IMR-90 (cell line): Measurements from ENCODE around the gene CD2BP2. TPM values are rescaled to one million over a fixed set of nuclear protein-coding genes. Genes with fewer than 3 reads are reported as not detected.

Source experiments
- ATAC-seq: fragments of 200-7000 bp; cut with Tn5 transposase; 2 replicates; pipeline ENCODE4 v1.9.1; 2020; ENCODE audit warnings: low read depth, mild to moderate bottlenecking, moderate library complexity
- BruUV-seq: library from RNA; stranded (reverse); fragments of 400-500 nt; replicated peaks from 2 replicates; lab custom pipeline; 2021; lab: Mats Ljungman, UMichigan
- CTCF ChIA-PET: fragments of 300-600 bp; formaldehyde crosslinking; extraction: SDS; loops from one replicate; lab custom pipeline; 2021; ENCODE audit warnings: antibody characterized with exemption; lab: Yijun Ruan, JAX
- POLR2A ChIA-PET: fragments of 300-600 bp; sonication (Branson Sonifier 250); formaldehyde crosslinking; loops from one replicate; lab custom pipeline; 2022; ENCODE audit warnings: antibody characterized with exemption; ENCODE audit not compliant: unreplicated experiment; lab: Charles Lee
- DNase-seq: peaks from one replicate; pipeline ENCODE4 v3.0.0; 2013
- H2AFZ ChIP-seq: replicated peaks from 2 replicates; pipeline ENCODE3; 2013; ENCODE audit warnings: low read length, mild to moderate bottlenecking; ENCODE audit not compliant: poor library complexity
- H2AK5ac ChIP-seq: 2 replicates; pipeline ENCODE4 v1.6.1; 2013; ENCODE audit warnings: low read depth, low read length, inconsistent platforms
- H2AK9ac ChIP-seq: replicated peaks from 2 replicates; pipeline ENCODE3; 2013; ENCODE audit warnings: mild to moderate bottlenecking, low read depth, low read length, moderate library complexity; ENCODE audit not compliant: poor library complexity
- H2BK120ac ChIP-seq: 2 replicates; pipeline ENCODE4 v1.6.1; 2013; ENCODE audit warnings: low read depth, low read length, inconsistent platforms
- H2BK15ac ChIP-seq: 3 replicates; pipeline ENCODE4 v1.6.1; 2013; ENCODE audit warnings: low read depth, low read length, inconsistent platforms
- H2BK20ac ChIP-seq: 2 replicates; pipeline ENCODE4 v1.6.1; 2013; ENCODE audit warnings: low read depth, mild to moderate bottlenecking, inconsistent platforms, low read length, moderate library complexity
- H2BK5ac ChIP-seq: 2 replicates; pipeline ENCODE4 v1.6.1; 2013; ENCODE audit warnings: mild to moderate bottlenecking, low read depth, low read length, inconsistent platforms; ENCODE audit not compliant: poor library complexity, severe bottlenecking
- H3K14ac ChIP-seq: replicated peaks from 2 replicates; pipeline ENCODE4 v1.6.1; 2013; ENCODE audit warnings: low read depth, low read length, inconsistent platforms
- H3K18ac ChIP-seq: 2 replicates; pipeline ENCODE4 v1.6.1; 2013; ENCODE audit warnings: low read depth, low read length, control low read depth
- H3K23ac ChIP-seq: 2 replicates; pipeline ENCODE4 v1.6.1; 2013; ENCODE audit warnings: low read depth, low read length, inconsistent platforms
- H3K27ac ChIP-seq: 2 replicates; pipeline ENCODE4 v1.5.1; 2013; ENCODE audit warnings: mild to moderate bottlenecking, control low read depth, low read length; ENCODE audit not compliant: insufficient read depth
- H3K27me3 ChIP-seq: 2 replicates; pipeline ENCODE4 v1.6.1; 2013; ENCODE audit warnings: low read length; ENCODE audit not compliant: control insufficient read depth, insufficient read depth
- H3K36me3 ChIP-seq: 2 replicates; pipeline ENCODE4 v1.6.1; 2013; ENCODE audit warnings: low read length, mixed read lengths; ENCODE audit not compliant: control insufficient read depth, insufficient read depth
- H3K4ac ChIP-seq: 2 replicates; pipeline ENCODE4 v1.6.1; 2013; ENCODE audit warnings: low read depth, low read length, inconsistent platforms
- H3K4me1 ChIP-seq: 2 replicates; pipeline ENCODE4 v1.6.1; 2013; ENCODE audit warnings: low read length, mixed read lengths; ENCODE audit not compliant: control insufficient read depth, insufficient read depth
- H3K4me2 ChIP-seq: 2 replicates; pipeline ENCODE4 v1.6.1; 2013; ENCODE audit warnings: low read depth, mild to moderate bottlenecking, control low read depth, low read length, moderate library complexity
- H3K4me3 ChIP-seq: 2 replicates; pipeline ENCODE4 v1.5.1; 2013; ENCODE audit warnings: low read depth, mild to moderate bottlenecking, control low read depth, low read length, moderate library complexity; ENCODE audit not compliant: insufficient read depth
- H3K56ac ChIP-seq: 2 replicates; pipeline ENCODE4 v1.6.1; 2013; ENCODE audit warnings: low read length, inconsistent platforms; ENCODE audit not compliant: insufficient read depth; ENCODE audit errors: extremely low read depth
- H3K79me1 ChIP-seq, 2 experiments: 2 replicates each; pipeline ENCODE4 v1.6.1; 2013; ENCODE audit warnings: low read length in 2 of 2, inconsistent platforms in 1 of 2, low read depth in 1 of 2
- H3K9ac ChIP-seq: 2 replicates; pipeline ENCODE4 v1.6.1; 2013; ENCODE audit warnings: low read depth, low read length, control low read depth
- H3K9me1 ChIP-seq: 2 replicates; pipeline ENCODE4 v1.6.1; 2013; ENCODE audit warnings: low read length, inconsistent platforms; ENCODE audit not compliant: insufficient read depth
- H3K9me3 ChIP-seq: 2 replicates; pipeline ENCODE4 v1.6.1; 2013; ENCODE audit warnings: low read length; ENCODE audit not compliant: control insufficient read depth, insufficient read depth
- H4K20me1 ChIP-seq: 2 replicates; pipeline ENCODE4 v1.6.1; 2013; ENCODE audit warnings: low read length, inconsistent platforms; ENCODE audit not compliant: insufficient read depth
- H4K5ac ChIP-seq: 2 replicates; pipeline ENCODE4 v1.6.1; 2013; ENCODE audit warnings: mild to moderate bottlenecking, low read depth, low read length, control low read depth
- H4K8ac ChIP-seq, 2 experiments: 2 replicates each; pipeline ENCODE4 v1.6.1; 2013; ENCODE audit warnings: low read depth in 2 of 2, low read length in 2 of 2, control low read depth in 1 of 2, inconsistent platforms in 1 of 2
- H4K91ac ChIP-seq: 2 replicates; pipeline ENCODE4 v1.6.1; 2013; ENCODE audit warnings: low read depth, low read length, inconsistent platforms; ENCODE audit not compliant: insufficient read depth
- CEBPB ChIP-seq: IDR thresholded peaks from 2 replicates; pipeline ENCODE4 v1.6.1; 2012; ENCODE audit warnings: low read depth, low read length, improper control_type of control experiment
- MAZ ChIP-seq: IDR thresholded peaks from 2 replicates; pipeline ENCODE4 v1.6.1; 2012; ENCODE audit warnings: low read depth, mild to moderate bottlenecking, low read length, improper control_type of control experiment, moderate library complexity, borderline replicate concordance
- POLR2A ChIP-seq: IDR thresholded peaks from 2 replicates; pipeline ENCODE4 v1.6.1; 2012; ENCODE audit warnings: mild to moderate bottlenecking, low read depth, low read length
- USF2 ChIP-seq: fragments of 150-350 bp; IDR thresholded peaks from 2 replicates; pipeline ENCODE4 v1.6.1; 2017; ENCODE audit warnings: mild to moderate bottlenecking, antibody characterized with exemption, low read length, low read depth
- WGBS, 2 experiments: methylation state at CpG; one replicate each; pipeline versions ENCODE4 v1.1.5 to v1.1.7; 2013; ENCODE audit warnings: missing lambda C conversion rate in 2 of 2; ENCODE audit not compliant: insufficient read length in 1 of 2; ENCODE audit errors: extremely low coverage in 2 of 2; 5-methylcytosine and 5-hydroxymethylcytosine counted together
- dilution Hi-C: fragments of 300-500 bp; cut with HindIII; formaldehyde crosslinking; loops from one replicate; pipeline ENCODE4 v1.14.3; 2018; ENCODE audit warnings: low sequenced_read_pairs; ENCODE audit not compliant: unreplicated experiment
- in situ Hi-C: fragments of 300-500 bp; cut with MboI; formaldehyde crosslinking; loops from 3 replicates; pipeline ENCODE4 v1.14.3; 2019; ENCODE audit warnings: low sequenced_read_pairs, inconsistent platforms, mixed read lengths
- intact Hi-C: fragments of 100-400 bp; cut with micrococcal nuclease; formaldehyde crosslinking; loops from 2 replicates; pipeline ENCODE4 v1.10.0; 2022
- polyA plus RNA-seq, 3 experiments: library from polyadenylated mRNA; depleted of rRNA; stranded (reverse); fragments of >200 nt; gene quantifications; 2 replicates each; pipeline ENCODE4 v1.2.3, GENCODE V29; 2012; ENCODE audit warnings: low replicate concordance in 1 of 3
- total RNA-seq: library from RNA; depleted of rRNA; stranded (reverse); fragments of >200 nt; gene quantifications from 2 replicates; pipeline ENCODE4 v1.2.3, GENCODE V29; 2012

Gene CD2BP2
- total and polyA plus RNA-seq, 2 of the 4 experiments (the other 2 are of a cell fraction), result 29.6 to 41.1 TPM

GRCh38 chr16:30354423-30355143 is 525 bp downstream of the CD2BP2 start:
- H2BK15ac ChIP-seq, result no peak overlapping the region; the same call in 2 of the 3 replicates
- peaks cover 7% of the 10 kb centered on the region; the same call in 1 of the 2 replicates for H3K4me1 ChIP-seq
- H3K14ac ChIP-seq, result peak overlapping the region; percentile 81
- H2BK20ac ChIP-seq, result no peak overlapping the region
- intact Hi-C loops, result no loop called here
- ATAC-seq, result peak; percentile 46
- H2AFZ ChIP-seq, result peak overlapping the region; percentile 99
- peak overlapping the region; percentile 80 for H3K9ac ChIP-seq
- H3K79me1 ChIP-seq, result peaks cover 0 to 70% of the 10 kb centered on the region in 2 experiments; a peak in 3 of 4 replicates
- WGBS, 2 experiments, result 0% methylated on average over 14 of the region's 36 CpGs; no CpG with 5 or more reads in 1 of the 2 experiments
- H3K27me3 ChIP-seq, result no peaks in the 10 kb centered on the region
- H3K9me1 ChIP-seq, result peaks cover 9% of the 10 kb centered on the region
- H3K56ac ChIP-seq, result peak overlapping the region; percentile 69
- peak overlapping the region; percentile 84 for H3K27ac ChIP-seq
- in situ Hi-C loops, result no loop called here
- dilution Hi-C loops, result no loop called here
- no peaks in the 10 kb centered on the region for H3K9me3 ChIP-seq
- H3K23ac ChIP-seq, result peak overlapping the region; percentile 79
- TF ChIP-seq USF2, result peak; percentile 78
- TF ChIP-seq POLR2A, result no peak; the same call in 1 of the 2 replicates
- TF ChIP-seq CEBPB, result no peak
- TF ChIP-seq MAZ, result peak; percentile 23; the same call in 1 of the 2 replicates
- peak overlapping the region; percentile 78 for H2AK5ac ChIP-seq
- peak; percentile 16 for DNase-seq
- H4K8ac ChIP-seq, result peak overlapping the region; percentile 55 to 86
- BruUV-seq, result no TSS peak
- H3K18ac ChIP-seq, result peak overlapping the region; percentile 4; the same call in 1 of the 2 replicates
- peaks cover 49% of the 10 kb centered on the region for H3K36me3 ChIP-seq
- H4K5ac ChIP-seq, result peak overlapping the region; percentile 65
- peak overlapping the region; percentile 93 for H3K4me2 ChIP-seq
- H4K91ac ChIP-seq, result peak overlapping the region; percentile 81
- peak overlapping the region; percentile 96 for H2AK9ac ChIP-seq
- ChIA-PET POLR2A (no interaction called here), CTCF (no interaction called here)
- peak overlapping the region; percentile 53; the same call in 1 of the 2 replicates for H2BK120ac ChIP-seq
- H4K20me1 ChIP-seq, result peaks cover 17% of the 10 kb centered on the region; the same call in 1 of the 2 replicates
- peak overlapping the region; percentile 70 for H3K4me3 ChIP-seq
- H3K4ac ChIP-seq, result peak overlapping the region; percentile 93
- H2BK5ac ChIP-seq, result peak overlapping the region; percentile 77
